NCI-H1048 (cell line): ENCODE measurements around the gene ZDHHC1.
"Not testable (repeated sequence)": the region's sequence is repeated elsewhere in the genome, so short reads cannot be mapped to it uniquely, and the experiment has no call there.

Source experiments
- DNase-seq: peaks from one replicate; lab custom pipeline; 2025; lab: John Stamatoyannopoulos, UW

Gene ZDHHC1

DNA sequence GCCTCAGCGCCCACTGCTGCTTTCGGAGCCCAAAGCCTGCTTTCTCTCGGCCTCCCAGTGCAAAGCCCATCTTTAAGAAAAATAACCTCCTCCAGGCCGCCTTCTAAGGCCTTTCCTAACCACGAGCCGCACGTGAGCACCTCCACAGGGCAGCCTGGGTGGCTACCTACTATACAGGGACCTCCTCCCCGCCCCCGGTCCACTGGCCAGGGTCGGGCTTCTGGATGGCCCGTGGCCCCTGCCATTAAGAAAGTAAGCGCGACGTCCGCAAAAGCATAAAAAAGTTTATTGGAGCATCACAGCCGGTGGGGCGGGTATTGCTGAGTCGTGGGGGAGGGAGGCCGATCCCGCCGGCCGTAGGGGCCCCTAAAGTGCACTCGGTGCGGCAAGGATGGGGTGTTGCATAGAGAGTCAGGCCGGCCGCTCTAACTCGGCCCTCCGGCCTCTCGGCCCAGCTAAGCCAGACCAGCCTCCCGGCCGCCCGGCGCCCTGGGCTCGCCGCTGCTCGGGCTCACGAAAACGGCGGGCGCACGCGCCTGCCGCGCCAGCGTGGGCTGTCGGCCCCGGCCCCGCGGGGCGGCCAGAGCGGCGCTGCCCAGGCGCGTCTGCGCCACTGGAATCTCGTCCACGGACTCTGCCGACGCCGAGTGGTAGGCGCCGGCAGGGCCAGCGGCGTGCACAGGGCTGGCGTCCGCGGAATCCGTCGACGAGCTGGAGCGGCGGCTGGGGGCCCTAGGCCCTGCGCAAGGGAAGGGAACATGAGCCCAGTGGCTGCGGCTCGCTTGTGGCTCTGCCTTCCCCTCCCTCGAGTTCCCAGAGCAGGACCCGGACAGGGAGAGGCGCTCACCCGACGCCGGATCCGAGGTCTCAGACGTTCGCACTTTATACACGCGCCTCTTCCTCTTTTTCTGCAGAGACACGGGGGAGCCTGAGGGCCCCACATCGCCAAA lies 21.8 kb downstream of the ZDHHC1 start:
- DNase-seq, result no peak

DNA sequence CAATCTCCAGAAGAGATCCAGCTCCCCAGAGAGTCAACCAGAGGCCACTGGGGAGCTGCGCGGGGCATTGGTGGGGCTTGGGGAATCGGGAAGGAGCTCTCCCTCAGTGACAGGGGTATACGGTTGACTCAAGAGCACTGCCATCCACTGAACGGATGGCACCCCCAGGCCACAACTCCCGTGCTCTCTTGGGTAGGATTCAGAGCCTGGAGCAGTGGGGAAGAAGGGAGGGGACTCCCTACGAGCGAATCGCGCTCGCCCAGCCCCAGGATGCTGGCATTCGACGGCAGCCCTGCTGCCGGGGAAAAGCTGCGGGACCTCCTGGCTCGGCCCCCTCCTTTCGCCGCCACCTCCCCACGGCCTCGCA lies 22.5 kb downstream of the ZDHHC1 start:
- no peak for DNase-seq

DNA sequence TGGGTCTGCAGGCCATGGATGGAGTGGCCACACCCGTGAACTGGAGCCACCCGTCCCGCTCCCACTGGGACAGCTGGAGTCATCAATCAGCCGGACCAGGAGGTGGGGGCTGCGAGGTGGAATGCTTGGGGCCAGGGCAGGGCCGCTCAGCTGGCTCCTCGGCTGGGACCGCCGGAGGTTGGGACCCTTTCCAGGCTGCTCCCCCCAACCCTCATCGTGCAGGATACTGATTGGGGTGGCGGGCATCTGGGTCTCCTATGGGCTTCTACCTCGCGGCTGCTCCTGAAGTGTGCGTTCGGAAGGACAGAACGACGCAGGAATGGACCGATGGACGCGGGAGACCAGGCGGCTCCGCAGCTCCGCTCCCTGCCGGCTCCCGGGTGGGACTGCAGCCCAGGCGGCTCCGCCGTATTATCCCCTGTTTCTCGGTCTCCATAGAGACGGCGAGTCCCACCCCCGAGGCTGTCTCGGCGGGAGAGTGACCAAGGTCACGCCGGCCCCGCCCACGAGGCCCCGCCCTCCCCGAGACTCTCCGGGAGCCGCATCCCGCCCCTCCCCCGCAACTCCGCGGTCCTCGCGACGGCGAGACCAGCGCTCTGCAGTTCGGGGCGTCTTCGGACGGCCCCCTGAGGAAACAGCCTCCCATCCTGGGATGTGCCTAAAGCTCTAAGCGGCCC lies 23.0 kb downstream of the ZDHHC1 start, which contains the start of gene TPPP3:
TSS of gene TPPP3 (minus strand) at position 388 of the 677 bp plus-strand sequence. CDS start 2,387 bp downstream, outside the sequence.
- DNase-seq, result peak; percentile 48

DNA sequence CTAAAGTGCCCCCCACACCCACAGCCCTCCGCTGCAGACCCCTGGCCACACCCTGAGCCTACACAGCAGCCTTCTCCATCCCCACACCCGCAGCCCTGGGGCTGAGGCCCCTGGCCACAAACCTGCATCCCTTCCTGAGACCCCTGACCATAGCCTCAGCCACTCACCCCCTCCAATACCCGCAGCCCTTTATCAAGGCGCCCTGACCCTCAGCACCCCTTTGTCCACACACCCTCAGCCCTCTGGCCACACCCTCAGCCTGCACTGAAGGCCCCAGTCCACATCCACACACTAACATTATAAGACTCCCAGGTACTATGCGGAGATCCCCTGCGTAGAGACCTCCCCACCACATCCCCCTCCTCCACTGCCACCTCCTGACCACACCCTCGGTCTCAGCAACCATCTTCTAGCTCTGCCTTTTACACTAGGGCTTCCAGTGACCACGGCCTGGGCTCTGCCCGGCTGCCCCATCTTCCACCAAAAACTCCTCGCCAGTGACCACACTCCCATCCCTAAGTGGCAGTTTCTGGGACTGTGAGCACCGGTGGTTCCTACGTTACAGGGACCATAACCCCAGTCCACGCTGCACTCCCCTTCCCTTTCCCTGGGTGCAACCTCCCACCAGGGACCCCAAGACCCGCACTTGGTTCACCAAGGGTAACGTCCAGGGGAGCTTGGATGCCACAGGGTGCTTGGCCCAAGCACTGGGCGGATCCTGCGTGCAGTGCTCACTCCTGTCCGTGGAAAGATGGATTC lies 23.8 kb downstream of the ZDHHC1 start:
- no peak for DNase-seq

DNA sequence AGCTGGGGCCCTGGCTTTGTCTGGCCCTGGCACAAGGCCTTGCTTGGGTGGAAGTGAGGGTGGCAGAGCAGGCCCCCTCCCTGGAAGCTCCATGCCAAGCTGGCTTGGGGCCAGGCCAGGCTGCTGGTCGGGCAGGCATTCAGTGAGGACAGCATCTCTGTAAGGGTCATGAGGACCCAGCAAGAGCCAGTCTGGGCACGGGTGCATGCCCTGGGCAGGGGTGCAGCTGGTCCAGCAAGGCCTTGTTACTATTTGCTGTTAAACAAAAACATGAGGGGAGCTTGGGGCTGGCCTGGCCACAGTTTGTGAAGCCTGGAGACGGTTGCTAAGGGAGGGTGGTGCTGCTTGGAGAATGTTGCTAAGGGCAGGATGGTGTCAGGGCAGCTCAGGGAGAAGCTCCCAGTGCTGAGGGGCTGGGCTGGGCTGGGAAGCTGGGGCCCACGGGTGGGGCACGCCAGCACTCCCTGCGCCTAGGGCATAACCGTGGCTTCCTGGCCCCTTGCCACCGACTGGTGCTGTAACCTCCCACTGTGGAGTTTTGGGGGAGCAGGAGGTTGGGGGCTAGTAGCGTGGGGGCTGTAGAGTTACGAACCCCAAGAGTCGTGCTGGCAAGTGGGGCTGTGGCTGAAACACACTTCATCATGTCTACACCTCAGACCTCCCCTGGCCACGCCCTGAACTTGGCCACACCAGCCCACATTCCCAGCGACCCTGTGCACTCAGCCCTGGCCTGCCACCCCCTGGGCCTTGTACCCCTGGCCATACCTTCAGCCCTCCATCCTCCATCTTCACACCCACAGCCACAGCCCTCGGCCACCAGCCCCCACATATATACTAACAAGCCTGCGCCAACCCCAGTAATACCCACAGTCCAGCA lies 24.6 kb downstream of the ZDHHC1 start:
- DNase-seq, result no peak

DNA sequence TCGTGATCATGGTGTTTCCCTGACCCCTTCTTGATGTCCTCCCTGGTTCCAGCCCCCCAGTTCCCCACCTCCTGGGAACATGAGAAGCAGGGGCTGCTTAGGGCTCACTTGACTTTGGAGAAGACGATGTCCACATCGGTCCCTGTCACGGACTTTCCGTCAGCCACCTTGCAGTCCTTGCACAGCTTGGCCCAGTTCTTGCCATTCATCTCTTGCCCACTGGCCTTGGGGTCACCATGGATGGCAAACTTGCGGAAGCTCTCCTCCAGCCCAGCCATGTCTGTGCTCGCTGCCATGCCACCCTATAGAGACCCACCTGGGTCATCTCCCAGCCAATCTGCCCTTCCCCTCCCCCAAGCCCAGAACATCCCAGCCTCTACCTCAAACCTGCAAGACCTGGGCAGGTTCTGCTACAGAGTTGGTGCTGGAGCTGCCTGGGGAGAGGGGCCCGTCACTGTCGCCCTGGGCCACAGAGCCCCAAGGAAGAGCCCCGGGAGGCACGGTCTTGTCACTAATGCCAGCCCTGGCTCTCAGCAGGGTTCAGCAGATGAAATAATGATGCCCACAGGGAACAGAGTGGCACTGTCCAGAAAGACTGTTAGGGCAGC lies 25.4 kb downstream of the ZDHHC1 start:
- no peak for DNase-seq

DNA sequence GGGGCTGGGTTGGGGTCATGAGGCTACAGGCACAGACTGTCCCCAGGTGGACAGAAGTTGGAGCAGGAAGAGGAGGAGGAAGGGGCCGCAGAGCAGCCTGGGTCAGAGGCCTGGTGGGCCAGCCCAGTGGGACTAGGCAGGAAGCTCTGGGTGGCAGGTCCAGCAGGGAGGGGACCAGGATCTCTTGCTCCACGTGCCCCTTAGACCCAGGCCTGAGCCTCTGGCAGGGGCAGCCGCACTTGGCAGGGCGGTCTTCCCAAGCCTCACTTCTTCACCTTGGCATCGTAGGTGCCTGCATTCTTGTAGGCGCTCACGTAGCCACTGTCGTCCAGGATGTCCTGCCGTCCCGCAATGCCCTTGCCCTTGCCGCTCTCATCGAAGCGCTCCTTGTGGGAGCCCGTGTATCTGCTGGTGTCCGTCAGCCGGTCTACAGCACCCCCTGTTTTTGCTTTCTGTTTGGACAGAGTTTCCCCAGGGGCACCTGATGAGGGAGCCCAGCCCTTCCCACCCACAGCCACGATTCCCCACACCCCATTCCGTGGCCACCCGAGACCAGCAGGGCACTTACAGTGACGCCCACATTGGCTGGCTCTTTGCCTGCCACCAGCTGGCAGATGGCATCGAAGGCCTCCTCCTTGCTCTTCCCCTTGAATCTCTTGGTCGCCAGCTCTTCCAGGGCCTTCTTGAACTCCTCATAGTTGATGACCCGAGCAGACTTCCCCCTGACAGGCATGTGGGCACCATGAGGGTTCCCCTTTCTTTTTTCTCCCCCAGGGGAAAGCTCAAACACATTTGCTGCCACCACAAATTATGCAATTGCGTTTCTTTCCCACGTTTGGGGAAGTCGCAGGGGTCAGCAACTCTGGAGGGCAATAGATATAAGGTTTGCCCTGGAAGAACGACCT lies 26.1 kb downstream of the ZDHHC1 start:
- DNase-seq, result no peak

DNA sequence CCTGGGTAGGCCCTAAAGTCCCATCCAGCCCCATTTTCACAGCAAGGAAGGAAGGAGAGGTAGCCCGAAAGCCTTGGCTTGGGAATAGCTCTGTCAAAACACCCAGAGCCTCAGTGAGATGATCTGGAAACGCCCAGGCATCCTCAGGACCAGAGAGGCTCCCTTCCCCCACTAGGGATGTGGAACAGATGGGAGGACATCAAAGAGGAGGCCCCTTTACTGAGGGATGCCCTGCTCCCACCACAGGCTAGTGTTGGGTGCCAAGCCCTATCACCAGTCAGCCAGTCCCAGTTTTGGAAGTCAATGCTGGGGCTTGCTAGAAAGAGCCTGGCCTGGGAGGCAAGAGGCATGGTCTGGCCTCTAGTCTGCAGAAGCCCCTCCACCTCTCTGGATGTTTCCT lies 27.7 kb downstream of the ZDHHC1 start:
- no peak for DNase-seq

DNA sequence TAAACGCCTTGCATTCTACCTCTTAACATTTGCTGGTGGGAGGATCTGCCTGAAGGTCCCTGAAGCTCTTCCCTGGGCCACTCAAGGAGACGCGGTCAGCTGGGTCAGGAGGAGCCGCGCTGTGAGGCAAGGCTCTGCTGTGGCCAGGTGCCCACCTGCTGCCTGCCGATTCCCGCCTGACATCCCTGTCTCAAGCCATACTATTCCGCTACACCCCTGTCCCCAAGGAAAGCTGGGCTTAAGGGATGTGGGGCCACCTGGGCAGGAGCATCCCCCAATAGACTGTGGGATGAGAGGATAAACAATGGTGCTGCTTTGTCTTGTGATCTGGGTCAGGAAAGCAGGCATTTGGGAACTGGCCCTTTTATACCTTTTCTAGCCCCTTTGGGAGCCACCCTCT lies 28.1 kb downstream of the ZDHHC1 start:
- DNase-seq, result no peak

DNA sequence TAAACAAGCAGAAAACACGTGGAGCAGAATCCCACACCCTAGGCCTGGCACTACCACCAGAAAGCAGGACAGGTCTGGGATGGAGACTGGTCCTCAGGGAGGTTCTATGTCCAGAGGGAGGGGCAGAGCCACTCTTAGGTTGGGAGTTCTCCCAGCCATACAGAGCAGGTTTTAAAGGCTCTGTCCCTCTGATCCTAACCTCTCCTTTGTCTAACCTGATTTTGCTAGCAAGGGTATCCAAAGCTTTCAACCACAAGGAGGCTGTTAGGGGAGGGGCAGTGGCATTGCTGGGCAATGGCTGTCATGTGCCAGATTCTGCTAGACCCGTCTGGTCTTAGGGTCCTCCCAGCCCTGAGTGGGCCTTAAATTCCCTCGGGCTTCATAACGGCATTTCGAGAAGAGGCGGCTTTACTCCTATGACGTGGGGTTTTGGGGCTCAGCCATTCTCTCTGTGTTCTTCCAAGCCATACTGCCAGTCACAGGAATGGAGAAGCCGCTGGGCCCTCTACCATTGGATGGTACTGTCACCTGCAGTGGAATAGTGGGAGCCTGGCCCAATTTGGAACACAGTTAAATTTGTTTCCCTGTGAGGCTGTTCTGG lies 28.7 kb downstream of the ZDHHC1 start:
- no peak for DNase-seq

DNA sequence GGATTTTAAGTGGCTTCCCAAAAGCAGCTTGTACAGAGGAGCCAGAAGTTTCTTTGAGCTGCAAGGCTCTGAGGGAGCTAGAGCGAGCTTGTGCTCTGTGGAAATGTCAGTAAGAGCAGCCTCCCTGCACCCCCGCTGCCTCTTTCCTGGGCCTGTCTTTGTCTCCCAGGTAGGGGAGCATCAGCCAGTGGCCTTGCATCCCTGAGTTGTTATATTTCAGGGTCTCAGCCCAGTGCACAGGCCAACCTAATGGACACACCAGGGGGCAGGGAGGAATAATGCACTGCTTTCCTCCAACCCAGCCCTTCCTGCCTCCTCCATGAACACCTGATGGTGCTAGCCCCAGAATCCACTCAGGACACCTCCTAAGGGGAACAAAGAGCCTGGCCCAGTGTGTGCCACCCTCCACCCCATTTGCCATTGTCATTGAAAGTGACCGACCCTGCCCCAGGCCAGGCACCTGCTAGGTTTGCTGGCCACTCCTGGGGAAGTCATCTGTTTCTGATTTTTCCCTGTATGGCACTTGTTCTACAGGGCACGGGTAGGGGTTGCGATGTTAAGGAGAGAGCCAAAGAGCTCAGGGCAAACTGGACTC lies 29.3 kb downstream of the ZDHHC1 start:
- DNase-seq, result no peak

DNA sequence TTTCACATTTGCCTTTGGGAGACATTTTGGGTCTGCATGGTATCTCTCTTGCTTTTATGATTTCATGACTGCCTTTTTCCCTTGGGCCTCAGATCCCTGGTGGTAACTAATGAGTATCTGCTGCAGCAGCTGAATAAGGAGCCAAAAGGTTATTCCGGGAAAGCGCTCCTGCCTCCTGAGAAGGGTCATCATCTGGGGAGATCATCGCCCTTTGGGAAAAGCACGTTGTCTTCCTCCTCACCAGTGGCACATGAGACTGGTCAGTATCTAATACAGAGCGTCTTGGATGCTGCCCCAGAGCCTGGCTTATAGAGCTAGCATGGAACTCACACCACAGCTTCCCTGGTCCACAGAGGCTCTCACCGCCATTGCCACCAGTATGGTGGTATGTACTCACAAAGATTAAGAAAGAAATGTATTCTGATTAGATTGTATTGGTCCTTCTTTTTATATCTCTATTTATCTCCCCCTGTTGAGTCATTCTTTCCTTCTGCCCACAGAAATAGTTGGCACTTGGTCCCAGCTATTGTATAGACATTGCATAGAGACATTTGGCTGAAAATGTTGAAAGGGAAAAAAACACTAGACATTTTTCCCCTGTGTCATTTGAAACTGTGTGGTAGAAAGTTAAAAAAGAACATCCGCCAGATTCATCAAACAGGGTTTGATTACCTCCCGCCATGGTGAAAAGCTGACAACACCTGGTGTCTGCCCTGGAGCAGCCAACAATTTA lies 31.3 kb downstream of the ZDHHC1 start:
- DNase-seq, result no peak

DNA sequence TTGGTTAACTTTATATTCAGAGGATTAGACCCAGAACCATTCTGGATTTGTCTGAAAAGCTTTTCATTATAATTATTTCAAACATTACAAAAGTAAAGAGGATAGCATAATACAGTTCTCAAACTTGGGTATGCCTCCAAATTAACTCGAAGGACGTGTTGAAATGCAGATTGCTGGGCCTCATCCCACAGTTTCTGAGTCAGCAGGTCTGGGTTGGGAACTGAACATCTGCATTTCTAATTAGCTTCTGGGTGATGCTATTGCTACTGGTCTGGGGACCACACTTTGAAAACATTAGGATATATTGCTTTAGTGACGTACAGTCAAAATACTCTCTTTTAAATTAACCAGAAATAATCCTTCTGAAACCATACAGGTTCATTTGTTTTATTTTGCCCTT lies 33.0 kb downstream of the ZDHHC1 start:
- no peak for DNase-seq

DNA sequence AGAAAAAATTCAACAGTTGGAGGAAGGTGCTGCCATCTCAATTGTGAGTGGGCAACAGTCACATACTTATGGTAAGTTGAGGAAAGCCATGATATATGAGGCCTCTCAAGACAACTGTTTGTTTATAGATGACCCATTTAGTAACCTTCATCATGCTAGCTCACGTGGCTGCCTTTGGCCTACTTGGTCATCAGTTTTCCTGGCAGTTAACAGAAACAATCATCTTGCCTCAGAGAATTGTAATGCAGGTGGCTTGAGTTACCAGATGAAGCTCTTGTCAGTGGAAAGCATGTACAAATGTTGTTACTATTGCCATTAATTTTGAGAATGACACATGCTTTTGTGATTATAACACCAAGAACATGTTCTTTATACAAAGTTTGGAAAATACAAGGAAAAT lies 37.6 kb downstream of the ZDHHC1 start:
- DNase-seq, result no peak

DNA sequence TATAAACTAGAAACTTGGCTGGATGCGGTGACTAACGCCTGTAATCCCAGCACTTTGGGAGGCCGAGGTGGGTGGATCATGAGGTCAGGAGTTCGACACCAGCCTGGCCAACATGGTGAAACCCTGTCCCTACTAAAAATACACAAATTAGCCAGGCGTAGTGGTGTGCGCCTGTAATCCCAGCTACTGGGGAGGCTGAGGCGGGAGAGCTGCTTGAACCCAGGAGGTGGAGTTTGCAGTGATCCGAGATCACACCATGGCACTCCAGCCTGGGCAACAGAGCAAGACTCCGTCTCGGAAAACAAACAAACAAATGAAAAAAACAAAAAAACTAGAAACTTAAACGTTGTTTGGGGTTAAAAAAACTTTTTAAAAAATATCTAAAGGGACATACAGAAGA lies 40.3 kb downstream of the ZDHHC1 start:
- DNase-seq, result not testable (repeated sequence)

DNA sequence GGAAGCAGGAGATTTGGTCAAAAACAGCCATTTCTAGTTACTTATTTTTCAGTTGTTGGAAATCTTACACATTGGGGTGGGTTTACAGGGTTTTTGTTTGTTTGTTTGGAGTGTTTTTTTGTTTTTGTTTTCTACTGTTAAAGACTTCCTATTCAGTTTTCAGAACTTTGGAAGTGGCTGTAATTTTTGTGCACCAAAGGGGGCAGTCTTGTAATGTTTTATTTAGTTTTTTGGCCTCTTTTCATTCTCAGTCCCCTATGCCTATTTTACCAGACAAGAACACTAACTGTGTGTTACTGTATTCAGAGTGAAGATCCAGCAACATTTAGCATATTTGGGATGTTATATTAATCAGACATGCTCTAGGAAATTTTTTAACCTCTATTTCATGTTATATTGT lies 43.6 kb downstream of the ZDHHC1 start:
- DNase-seq, result no peak

DNA sequence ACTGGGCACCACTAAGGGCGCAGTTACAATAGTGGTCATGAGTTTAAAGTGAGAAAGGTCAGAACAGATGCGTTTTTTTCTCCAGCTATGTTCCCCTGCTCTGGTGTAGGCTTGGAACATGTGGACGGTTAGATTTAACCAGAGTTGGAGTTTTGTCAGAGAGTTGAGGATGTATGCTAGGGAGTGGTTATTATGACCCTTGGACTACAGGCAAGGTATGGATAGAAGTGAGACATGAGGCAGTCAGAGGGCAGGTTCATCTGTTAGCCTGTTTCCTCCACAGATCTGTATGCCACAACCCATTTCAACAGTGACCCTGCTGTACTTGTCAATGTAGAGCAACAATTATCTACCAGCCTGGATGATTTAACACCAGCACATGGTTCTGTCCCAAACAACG lies 45.6 kb downstream of the ZDHHC1 start:
- no peak for DNase-seq

DNA sequence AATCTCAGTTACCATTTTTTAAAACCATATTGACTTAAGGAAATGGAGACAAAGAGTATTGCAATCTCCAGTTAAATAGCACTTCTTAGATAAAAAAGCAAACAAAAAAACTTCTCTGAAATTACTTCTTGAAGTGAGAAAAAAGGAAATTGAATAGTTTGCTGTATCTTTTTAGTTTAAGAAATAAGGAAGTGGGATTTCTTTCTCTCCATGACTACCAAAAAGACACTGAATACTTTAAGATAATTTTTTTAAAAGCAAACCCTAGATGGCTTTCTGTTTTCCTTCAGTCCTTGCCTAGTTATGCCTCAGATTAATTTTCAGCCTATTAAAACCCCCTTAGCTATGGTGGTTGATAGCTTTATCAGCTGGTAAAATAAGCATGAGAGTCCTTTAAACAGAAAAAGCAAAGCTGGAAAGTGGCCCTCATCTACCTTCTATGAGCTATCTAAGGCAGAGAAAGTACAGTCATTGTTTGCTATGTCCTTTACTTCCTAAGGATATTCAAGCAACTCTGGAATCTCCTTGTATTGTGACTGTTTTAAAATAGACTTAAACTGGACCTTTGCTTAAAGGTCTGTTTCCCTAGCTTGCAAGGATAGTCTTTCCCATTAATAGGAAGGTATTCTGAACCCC lies 51.6 kb downstream of the ZDHHC1 start:
- no peak for DNase-seq
